H9 (cell line): ENCODE data around the gene AMOTL1. TPM values are rescaled to one million over a fixed set of nuclear protein-coding genes. Genes with fewer than 3 reads are reported as not detected.

ENCODE experiments used
- DNase-seq: peaks from one replicate; pipeline ENCODE4 v3.0.0-alpha.2; 2017
- H2AFZ ChIP-seq: one replicate; pipeline ENCODE4 v1.6.1; 2013; ENCODE audit warnings: mild to moderate bottlenecking, low read length, control low read depth, moderate library complexity
- H2AK5ac ChIP-seq: 2 replicates; pipeline ENCODE4 v1.6.1; 2013; ENCODE audit warnings: low read length, control low read depth, mixed read lengths; ENCODE audit not compliant: insufficient read length
- H2BK120ac ChIP-seq: one replicate; pipeline ENCODE4 v1.6.1; 2013; ENCODE audit warnings: low read depth, mild to moderate bottlenecking, low read length, control low read depth, inconsistent platforms; ENCODE audit not compliant: poor library complexity, severe bottlenecking
- H2BK12ac ChIP-seq: 2 replicates; pipeline ENCODE4 v1.6.1; 2013; ENCODE audit warnings: low read length, control low read depth, mixed read lengths, low read depth; ENCODE audit not compliant: insufficient read length
- H2BK15ac ChIP-seq: 2 replicates; pipeline ENCODE4 v1.6.1; 2013; ENCODE audit warnings: low read depth, low read length, control low read depth
- H2BK20ac ChIP-seq: one replicate; pipeline ENCODE4 v1.6.1; 2013; ENCODE audit warnings: low read depth, mild to moderate bottlenecking, low read length, control low read depth, inconsistent platforms; ENCODE audit not compliant: poor library complexity, severe bottlenecking
- H2BK5ac ChIP-seq: 2 replicates; pipeline ENCODE4 v1.6.1; 2013; ENCODE audit warnings: low read length, control low read depth, mixed read lengths; ENCODE audit not compliant: insufficient read length
- H3K14ac ChIP-seq: 2 replicates; pipeline ENCODE4 v1.6.1; 2013; ENCODE audit warnings: low read length, control low read depth; ENCODE audit not compliant: insufficient read depth
- H3K18ac ChIP-seq: 2 replicates; pipeline ENCODE4 v1.6.1; 2013; ENCODE audit warnings: low read depth, mild to moderate bottlenecking, mixed read lengths, low read length, control low read depth; ENCODE audit not compliant: insufficient read length
- H3K23ac ChIP-seq: 2 replicates; pipeline ENCODE4 v1.6.1; 2013; ENCODE audit warnings: low read length, control low read depth, mixed read lengths, low read depth; ENCODE audit not compliant: insufficient read length
- H3K23me2 ChIP-seq: 2 replicates; pipeline ENCODE4 v1.6.1; 2013; ENCODE audit warnings: low read depth, mild to moderate bottlenecking, mixed read lengths, low read length, control low read depth; ENCODE audit not compliant: insufficient read length, poor library complexity, severe bottlenecking
- H3K27ac ChIP-seq: 2 replicates; pipeline ENCODE4 v1.5.1; 2013; ENCODE audit warnings: low read length, control low read depth, mixed read lengths, low read depth; ENCODE audit not compliant: insufficient read length
- H3K27me3 ChIP-seq: 2 replicates; pipeline ENCODE4 v1.6.1; 2013; ENCODE audit warnings: low read length, control low read depth, inconsistent platforms; ENCODE audit not compliant: insufficient read depth
- H3K4ac ChIP-seq: 2 replicates; pipeline ENCODE4 v1.6.1; 2013; ENCODE audit warnings: low read depth, mild to moderate bottlenecking, control low read depth, inconsistent platforms, low read length, moderate library complexity
- H3K4me1 ChIP-seq: 2 replicates; pipeline ENCODE4 v1.6.1; 2013; ENCODE audit warnings: low read length, control low read depth, inconsistent platforms; ENCODE audit not compliant: insufficient read depth
- H3K4me2 ChIP-seq: 2 replicates; pipeline ENCODE4 v1.6.1; 2013; ENCODE audit warnings: low read length, control low read depth, mixed read lengths; ENCODE audit not compliant: insufficient read length, insufficient read depth
- H3K56ac ChIP-seq: 2 replicates; pipeline ENCODE4 v1.6.1; 2013; ENCODE audit warnings: low read depth, mild to moderate bottlenecking, mixed read lengths, low read length, control low read depth; ENCODE audit not compliant: insufficient read length
- H3K79me1 ChIP-seq: 2 replicates; pipeline ENCODE4 v1.6.1; 2013; ENCODE audit warnings: low read depth, mild to moderate bottlenecking, moderate library complexity, low read length, control low read depth, inconsistent platforms; ENCODE audit not compliant: insufficient read depth, poor library complexity, severe bottlenecking
- H3K79me2 ChIP-seq: 2 replicates; pipeline ENCODE4 v1.6.1; 2013; ENCODE audit warnings: low read length, control low read depth, inconsistent platforms; ENCODE audit not compliant: insufficient read depth
- H3K9ac ChIP-seq: 2 replicates; pipeline ENCODE4 v1.6.1; 2013; ENCODE audit warnings: low read length, control low read depth, mixed read lengths; ENCODE audit not compliant: insufficient read length; ENCODE audit errors: extremely low read depth
- H3K9me3 ChIP-seq: one replicate; pipeline ENCODE4 v1.6.1; 2013; ENCODE audit warnings: low read depth, low read length, inconsistent platforms; ENCODE audit not compliant: control insufficient read depth
- H3T11ph ChIP-seq: one replicate; pipeline ENCODE4 v1.6.1; 2013; ENCODE audit warnings: mild to moderate bottlenecking, low read length, control low read depth, inconsistent platforms
- H4K20me1 ChIP-seq: one replicate; pipeline ENCODE4 v1.6.1; 2013; ENCODE audit not compliant: control insufficient read depth, insufficient read length, insufficient read depth
- H4K5ac ChIP-seq: 2 replicates; pipeline ENCODE4 v1.6.1; 2013; ENCODE audit warnings: low read depth, mild to moderate bottlenecking, mixed read lengths, low read length, control low read depth; ENCODE audit not compliant: insufficient read length
- H4K8ac ChIP-seq: replicated peaks from 2 replicates; pipeline ENCODE4 v1.6.1; 2013; ENCODE audit warnings: low read length, control low read depth, mixed read lengths, low read depth; ENCODE audit not compliant: insufficient read length
- H4K91ac ChIP-seq: 2 replicates; pipeline ENCODE4 v1.6.1; 2013; ENCODE audit warnings: low read depth, mild to moderate bottlenecking, moderate library complexity, mixed read lengths, low read length, control low read depth; ENCODE audit not compliant: insufficient read length
- H3K27ac Mint-ChIP-seq, 3 experiments: 2 replicates in 2 of 3; 3 replicates in 1 of 3; pipeline ENCODE4 v1.8.0; 2020 to 2021; ENCODE audit warnings: mixed read lengths in 3 of 3, mild to moderate bottlenecking in 1 of 3, moderate library complexity in 1 of 3
- H3K27me3 Mint-ChIP-seq: 2 replicates; pipeline ENCODE4 v1.8.0; 2021; ENCODE audit warnings: low read depth, mild to moderate bottlenecking, moderate library complexity, mixed read lengths
- H3K36me3 Mint-ChIP-seq, 3 experiments: 2 replicates in 2 of 3; 3 replicates in 1 of 3; pipeline ENCODE4 v1.8.0; 2020 to 2021; ENCODE audit warnings: low read depth in 3 of 3, mixed read lengths in 3 of 3; ENCODE audit not compliant: insufficient read depth in 1 of 3
- H3K4me1 Mint-ChIP-seq, 2 experiments: 2 replicates each; pipeline ENCODE4 v1.8.0; 2020; ENCODE audit warnings: mixed read lengths in 2 of 2
- H3K4me3 Mint-ChIP-seq, 2 experiments: 2 replicates in 1 of 2; 3 replicates in 1 of 2; pipeline ENCODE4 v1.8.0; 2020 to 2021; ENCODE audit warnings: mild to moderate bottlenecking in 2 of 2, mixed read lengths in 2 of 2, moderate library complexity in 1 of 2
- H3K9me3 Mint-ChIP-seq, 2 experiments: 2 replicates in 1 of 2; 3 replicates in 1 of 2; pipeline ENCODE4 v1.8.0; 2020; ENCODE audit warnings: mild to moderate bottlenecking in 2 of 2, mixed read lengths in 2 of 2, moderate library complexity in 1 of 2
- CTCF ChIP-seq: fragments of 200-600 bp; sonication (generic); conservative IDR thresholded peaks from 3 replicates; pipeline ENCODE4 v1.8.0; 2021; ENCODE audit warnings: antibody characterized with exemption, mild to moderate bottlenecking
- WGBS: extraction: QIAGEN DNeasy Blood & Tissue Kit; methylation state at CpG from one replicate; pipeline ENCODE4 v1.1.7; 2013; ENCODE audit warnings: missing lambda C conversion rate, low lambda C conversion rate, mixed read lengths; ENCODE audit not compliant: insufficient read length; ENCODE audit errors: extremely low coverage; 5-methylcytosine and 5-hydroxymethylcytosine counted together
- total RNA-seq: library from RNA; stranded (reverse); gene quantifications from 2 replicates; pipeline ENCODE4 v1.2.1, GENCODE V29; 2021

Gene AMOTL1
- total RNA-seq, 1 experiment from 2014 or later, result 18.5 TPM

- H4K5ac ChIP-seq, result no peak overlapping the region
- H3K27me3 ChIP-seq, result no peaks in the 10 kb centered on the region
- no peak overlapping the region for H3K23ac ChIP-seq
- H3K27ac Mint-ChIP-seq, result peak overlapping the region in 1 of 3 experiments; percentile 36; a peak in 2 of 7 replicates
- TF ChIP-seq CTCF, result no peak
- H3K9ac ChIP-seq, result no peak overlapping the region
- H3T11ph ChIP-seq, result no peak overlapping the region
- no peak overlapping the region for H3K56ac ChIP-seq
- H3K18ac ChIP-seq, result no peak overlapping the region
- peaks cover 22 to 23% of the 10 kb centered on the region in 2 experiments for H3K4me1 Mint-ChIP-seq
- no peaks in the 10 kb centered on the region for H3K27me3 Mint-ChIP-seq
- DNase-seq, result no peak
- no peak overlapping the region for H4K8ac ChIP-seq
- H4K91ac ChIP-seq, result no peak overlapping the region
- no peak overlapping the region for H2BK12ac ChIP-seq
- H3K23me2 ChIP-seq, result no peaks in the 10 kb centered on the region
- no peak overlapping the region for H2BK15ac ChIP-seq
- peaks cover 25 to 43% (median 29%) of the 10 kb centered on the region in 3 experiments; a peak in 6 of 7 replicates for H3K36me3 Mint-ChIP-seq
- no peaks in the 10 kb centered on the region for H3K9me3 Mint-ChIP-seq
- no peak overlapping the region for H3K27ac ChIP-seq
- H2BK5ac ChIP-seq, result no peak overlapping the region
- no CpG with 5 or more reads among the region's 15 CpGs for WGBS
- H3K9me3 ChIP-seq, result no peaks in the 10 kb centered on the region
- H2BK120ac ChIP-seq, result no peak overlapping the region
- no peak overlapping the region for H3K14ac ChIP-seq
- no peak overlapping the region for H3K4ac ChIP-seq
- H3K79me1 ChIP-seq, result no peaks in the 10 kb centered on the region
- no peak overlapping the region for H2BK20ac ChIP-seq
- peaks cover 3% of the 10 kb centered on the region for H4K20me1 ChIP-seq
- no peaks in the 10 kb centered on the region for H3K79me2 ChIP-seq
- no peak overlapping the region for H3K4me2 ChIP-seq
- H2AK5ac ChIP-seq, result no peak overlapping the region
- peaks cover 4% of the 10 kb centered on the region; the same call in 1 of the 2 replicates for H3K4me1 ChIP-seq
- no peak overlapping the region for H3K4me3 Mint-ChIP-seq
- H2AFZ ChIP-seq, result no peak overlapping the region
These were observed 103.5 kb downstream of the AMOTL1 start for GRCh38 chr11:94871491-94872185.
